GM21528 (cell line): Measurements from ENCODE around the gene MLC1.

Experiments
- ATAC-seq: cut with Tn5 transposase; IDR thresholded peaks from one replicate; pipeline ENCODE4 v1.9.1; 2021; ENCODE audit warnings: mild to moderate bottlenecking, moderate library complexity; ENCODE audit not compliant: unreplicated experiment, low FRiP score

MLC1 gene

DNA sequence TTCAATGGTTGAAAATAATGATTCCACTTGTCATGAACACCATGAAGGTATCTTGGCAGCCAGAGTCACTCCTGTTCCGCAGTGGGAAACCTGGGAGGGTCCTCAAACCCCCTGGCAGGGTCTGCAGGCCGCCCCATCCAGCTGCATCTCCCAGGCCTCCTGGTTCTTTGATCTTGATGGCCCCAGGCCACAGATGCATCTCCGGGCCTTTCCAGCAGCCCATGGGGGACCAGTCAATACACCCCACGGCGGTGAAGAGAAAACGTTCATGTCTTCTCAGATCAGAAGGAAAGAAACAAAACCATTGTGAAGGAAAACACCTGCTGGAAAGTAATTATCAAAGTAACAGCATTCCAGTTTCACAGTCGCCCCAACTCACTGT lies 25.4 kb downstream of the MLC1 start:
- ATAC-seq, result no peak

DNA sequence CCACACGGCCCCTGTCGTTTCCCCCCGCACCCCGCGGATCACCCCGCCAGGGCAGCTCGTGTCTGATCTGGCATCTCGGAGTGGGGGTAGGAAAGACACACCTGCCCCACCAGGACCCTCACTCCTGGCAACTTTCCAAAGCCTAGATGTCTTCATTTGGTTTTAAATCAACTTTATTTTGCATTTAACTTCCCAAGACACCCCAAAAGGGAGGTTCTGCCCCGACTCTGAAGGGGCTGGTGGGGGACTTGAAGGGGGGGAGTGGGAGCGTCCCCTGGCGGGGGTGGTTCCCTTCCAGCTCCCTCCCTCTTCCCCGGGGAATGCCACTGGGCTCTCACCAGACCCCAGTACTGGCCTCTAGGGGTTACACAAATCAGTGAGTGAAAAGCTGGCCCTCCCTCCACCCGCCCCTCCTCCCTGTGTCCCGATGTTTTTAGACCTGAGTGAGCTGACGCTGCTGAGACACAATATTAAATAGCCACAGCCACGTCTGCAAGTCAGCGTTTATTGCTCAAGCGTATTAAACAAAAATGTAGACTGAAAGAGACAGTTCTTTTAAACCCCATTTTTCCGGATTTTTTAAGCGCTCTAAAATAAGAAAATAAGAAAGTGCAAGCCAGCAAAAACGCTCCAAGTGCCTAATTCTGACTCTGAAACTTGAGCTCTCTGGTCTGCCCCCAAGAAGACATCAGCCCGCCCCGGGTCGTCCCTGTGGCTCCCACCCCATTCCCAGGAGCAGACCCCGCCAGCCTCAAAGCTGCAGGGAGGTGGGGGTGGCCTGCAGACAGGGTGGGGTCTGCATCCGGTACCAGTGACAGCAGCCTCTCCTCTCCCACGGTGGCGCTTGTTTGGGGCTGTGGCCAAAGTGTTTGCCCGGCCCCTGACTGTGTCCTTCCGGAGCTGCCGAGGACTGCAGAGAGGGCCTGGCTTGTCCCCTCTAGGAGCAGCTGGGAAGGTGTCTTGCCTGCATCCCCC lies 26.0 kb downstream of the MLC1 start:
- ATAC-seq, result no peak

DNA sequence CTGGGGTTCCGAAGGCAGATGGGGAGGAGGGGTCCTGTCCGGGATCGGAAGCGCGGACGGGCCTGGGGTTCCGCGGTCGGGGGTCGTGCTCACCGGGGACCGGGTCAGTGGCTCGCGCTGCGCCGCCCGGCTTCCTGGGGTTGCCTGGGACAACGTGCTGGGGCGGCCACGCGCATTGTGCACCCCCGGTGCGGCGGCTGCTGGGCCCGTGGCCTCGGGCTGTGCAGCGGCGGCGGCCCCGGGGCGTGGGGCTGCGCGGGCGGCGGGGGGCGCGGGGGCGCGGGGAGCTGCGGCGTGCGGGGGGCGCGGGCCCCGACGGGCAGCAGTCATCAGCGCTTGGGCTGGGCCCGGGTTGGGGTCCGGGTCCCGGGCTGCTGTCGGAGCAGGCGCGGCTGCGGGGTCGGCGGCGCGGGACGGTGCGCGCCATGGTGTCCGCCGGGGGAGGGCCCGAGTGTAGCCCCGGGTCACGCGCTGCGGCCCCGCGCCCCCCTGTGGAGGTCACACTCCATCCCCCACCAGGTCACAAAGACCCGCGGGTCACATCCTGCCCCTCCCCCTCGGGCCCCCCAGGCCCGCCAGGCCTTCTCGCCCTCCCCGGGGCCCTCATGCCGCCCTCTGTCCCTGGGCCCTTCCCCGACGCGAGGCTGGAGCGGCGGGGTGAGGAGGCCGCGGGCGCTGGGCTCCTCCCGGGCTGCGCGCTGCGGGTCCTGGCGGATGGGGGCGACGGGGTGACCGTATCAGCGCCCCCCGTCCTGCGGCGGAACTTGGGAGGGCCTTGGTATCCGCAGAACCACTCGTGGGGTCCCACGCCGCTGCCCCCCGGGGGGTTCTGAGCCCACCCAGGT lies 26.9 kb downstream of the MLC1 start, which contains the start of gene TTLL8:
TTLL8 (minus strand) TSS at position 238 of the 845 bp plus-strand sequence.
- no peak for ATAC-seq

DNA sequence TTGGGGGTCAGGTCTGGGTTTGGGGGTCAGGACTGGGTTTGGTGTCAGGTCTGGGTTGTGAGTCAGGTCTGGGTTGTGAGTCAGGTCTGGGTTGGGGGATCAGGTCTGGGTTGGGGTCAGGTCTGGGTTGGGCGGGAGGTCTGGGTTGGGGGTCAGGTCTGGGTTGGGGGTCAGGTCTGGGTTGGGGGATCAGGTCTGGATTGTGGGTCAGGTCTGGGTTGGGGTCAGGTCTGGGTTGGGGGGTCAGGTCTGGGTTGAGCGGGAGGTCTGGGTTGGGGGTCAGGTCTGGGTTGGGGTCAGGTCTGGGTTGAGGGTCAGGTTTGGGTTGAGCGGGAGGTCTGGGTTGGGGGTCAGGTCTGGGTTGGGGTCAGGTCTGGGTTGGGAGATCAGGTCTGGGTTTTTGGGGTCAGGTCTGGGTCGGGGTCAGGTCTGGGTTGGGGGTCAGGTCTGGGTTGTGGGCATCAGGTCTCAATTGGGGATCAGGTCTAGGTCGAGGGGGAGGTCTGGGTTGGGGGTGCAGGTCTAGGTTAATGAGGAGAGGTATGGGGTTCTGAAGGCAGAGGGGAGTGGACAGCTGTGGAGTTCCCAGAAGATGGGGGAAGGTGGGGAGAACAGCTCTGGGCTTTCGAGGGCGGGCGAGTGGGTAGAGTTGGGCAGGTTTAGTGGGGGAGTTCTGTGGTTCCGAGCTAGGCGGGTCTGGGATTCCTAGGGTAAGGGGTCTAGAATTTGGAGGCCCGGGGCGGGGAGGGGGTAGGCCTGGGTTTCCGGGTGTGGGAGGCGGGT lies 27.8 kb downstream of the MLC1 start:
- ATAC-seq, result no peak

DNA sequence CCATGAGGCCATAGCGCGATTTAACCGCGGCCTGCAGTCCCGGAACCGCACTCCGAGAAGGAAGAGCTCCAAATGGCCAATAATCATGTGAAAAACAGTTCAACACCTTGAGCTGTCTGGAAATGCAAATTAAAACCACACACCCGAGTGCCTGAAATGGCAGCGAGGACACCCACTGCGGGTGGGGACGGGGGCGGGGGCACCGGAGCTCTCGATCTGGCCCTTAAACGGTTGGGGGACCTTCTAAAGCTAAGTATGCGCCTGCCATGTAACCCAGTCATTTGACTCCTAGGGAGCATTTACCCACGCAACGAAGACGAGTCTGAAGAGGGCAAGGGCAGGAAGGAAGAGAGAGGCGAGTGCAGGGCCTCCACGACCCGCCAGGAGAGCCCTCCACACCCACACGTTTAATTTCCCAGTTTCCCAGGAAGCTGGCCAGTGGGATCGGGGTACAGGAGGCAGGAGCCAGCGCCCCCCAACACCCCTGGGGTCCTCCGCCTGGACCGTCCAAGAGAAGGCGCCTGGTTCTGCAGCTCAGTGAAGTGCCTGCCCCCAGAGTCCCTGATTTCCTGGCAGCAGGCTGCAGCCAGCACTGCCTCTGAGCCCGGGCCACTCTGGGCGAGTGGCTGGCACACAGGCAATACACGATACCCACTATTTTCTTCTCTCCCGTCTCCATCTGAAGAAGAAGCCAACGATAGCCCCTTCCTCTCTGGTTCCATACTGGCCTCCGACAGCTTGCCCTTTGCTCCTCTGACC lies 28.8 kb downstream of the MLC1 start:
- no peak for ATAC-seq

DNA sequence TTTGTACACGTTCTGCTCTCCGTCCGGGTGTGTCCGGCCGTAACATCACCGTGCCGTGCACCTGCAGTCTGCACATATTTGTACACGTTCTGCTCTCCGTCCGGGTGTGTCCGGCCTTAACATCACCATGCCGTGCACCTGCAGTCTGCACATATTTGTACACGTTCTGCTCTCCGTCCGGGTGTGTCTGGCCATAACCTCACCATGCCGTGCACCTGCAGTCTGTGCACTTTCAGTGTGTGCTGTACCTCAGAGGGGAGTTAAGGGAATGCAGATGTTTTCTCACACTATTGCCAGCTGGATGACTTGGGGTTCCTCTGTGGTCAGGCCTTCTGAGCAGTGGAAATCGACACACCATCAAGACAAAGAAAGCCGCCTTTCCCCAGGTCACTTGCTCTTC lies 31.4 kb downstream of the MLC1 start:
- no peak for ATAC-seq

DNA sequence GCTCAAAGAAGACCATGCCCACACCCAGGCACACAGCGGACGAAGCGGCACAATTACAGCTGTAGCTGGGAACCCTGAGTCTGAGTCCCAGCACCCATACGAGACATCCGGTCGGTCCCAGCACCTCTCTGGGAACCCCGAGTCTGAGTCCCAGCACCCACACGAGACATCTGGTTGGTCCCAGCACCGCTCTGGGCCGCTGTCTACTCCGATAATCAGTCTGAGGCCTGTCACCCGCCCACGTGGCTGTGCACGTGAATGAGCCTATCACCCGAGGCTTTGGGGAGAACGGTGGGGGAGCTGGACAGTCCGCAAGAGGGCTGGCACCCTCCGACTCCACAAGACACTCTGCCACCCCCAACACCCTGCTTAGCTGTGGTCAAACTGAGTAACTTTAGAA lies 33.3 kb downstream of the MLC1 start:
- ATAC-seq, result no peak

DNA sequence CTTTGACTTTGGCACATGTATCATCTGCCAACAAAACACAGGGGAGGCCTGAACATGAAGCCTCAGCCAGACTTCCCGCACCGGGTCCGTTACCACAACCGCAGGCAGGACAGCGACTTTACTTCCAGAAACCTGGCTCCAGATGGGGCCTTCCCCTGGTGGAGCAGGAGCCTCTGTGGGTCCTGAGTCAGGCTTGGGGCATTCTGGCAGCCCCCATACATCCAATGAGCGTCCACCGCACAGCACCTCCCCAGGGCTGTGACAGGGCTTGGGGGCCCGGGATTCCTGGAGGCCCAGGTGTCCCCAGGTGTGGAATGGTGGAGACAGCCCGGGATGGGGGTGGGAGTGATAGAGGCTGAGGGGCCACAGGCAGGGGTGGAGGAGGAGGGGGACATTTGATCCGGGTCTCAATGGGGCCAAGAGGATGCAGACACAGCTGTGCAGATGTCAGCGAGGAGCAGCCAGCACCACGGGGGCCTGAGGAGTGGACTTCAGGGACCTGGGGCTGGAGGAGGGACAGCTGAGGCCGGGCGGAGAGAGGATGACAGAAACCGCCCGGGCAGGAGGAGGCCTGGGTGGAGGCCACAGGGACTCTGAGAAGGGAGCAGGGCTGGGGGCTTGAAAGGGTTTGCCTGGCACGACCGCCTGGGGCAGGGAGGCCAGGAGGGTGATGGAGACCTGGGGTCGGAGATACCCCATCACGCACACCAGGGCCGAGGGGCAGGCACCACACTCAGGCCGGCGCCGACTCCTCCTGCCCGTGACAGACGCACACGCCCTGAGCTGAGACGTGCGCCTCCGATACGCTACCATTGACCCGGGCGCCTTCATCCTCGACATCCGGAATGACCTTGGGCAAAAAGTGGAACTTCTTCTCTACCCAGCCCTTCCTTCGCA lies 35.7 kb downstream of the MLC1 start:
- ATAC-seq, result no peak

DNA sequence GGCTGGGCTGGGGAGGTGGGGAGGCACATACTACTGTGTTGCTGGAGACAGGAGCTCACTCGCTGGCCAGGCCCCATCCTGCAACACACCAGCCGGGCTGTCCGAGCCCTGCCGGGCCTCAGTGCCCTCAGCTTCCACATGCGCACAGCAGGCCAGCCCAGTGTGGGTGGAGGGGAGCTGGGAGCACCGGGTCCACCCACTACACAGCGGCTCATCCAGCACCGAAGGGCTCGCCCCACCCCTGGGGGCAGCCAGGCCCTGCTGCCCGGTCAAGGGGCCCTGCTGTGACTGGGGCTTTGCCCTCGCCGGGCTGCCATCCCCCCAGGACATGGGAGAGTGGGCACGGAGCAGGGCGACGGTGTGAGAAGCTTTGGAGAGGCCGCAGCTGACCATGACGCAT lies 36.4 kb downstream of the MLC1 start:
- ATAC-seq, result no peak

DNA sequence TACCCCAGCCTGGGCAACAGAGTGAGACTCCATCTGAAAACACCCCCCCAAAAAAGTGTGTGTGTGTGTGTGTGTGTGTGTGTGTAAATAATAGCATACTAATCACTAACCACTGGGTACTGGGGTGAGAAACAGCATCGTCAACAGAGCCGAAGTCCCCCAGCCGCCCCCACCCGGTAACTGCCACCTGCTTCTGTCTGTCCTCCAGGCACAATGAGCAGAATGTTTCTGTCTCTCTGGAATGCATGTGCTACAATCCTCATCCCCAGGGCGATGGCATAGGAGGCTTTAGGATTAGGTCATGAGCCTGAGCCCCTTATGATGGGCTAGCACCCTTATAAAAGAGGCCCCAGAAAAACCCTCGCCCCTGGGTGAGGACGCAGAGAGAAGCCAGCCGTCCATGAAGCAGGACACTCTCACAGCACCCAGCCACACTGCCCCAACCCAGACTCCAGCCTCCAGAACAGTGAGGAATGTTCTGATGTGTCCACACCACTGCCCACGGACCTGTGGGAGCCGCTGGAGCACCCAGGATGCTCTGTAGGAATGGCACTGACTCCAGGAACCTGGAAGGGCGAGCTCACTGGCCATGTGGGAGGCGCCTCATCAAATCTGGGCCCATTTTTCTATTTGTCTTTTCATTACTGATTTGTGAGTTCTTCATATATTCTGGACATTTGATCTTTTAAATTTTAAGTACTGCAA lies 37.0 kb downstream of the MLC1 start:
- no peak for ATAC-seq

DNA sequence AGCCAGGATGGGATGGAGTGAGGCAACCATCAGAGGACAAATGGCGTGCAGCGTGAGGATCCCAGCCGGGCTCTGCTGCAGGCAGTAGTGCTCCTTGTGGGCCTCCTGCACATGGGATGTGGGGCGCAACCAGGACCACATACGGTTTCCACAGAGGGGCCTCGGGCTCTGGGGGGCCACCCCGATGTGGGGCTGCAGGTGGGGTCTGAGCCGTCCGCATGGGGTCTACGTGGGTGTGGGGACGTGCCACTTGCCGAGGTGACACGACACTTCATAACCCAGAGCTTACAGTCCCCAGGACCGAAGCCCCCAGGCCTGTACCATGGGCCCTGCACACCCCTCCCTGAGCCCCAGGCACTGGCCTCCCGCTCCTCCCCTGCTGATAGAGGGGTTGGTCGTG lies 37.9 kb downstream of the MLC1 start:
- no peak for ATAC-seq

DNA sequence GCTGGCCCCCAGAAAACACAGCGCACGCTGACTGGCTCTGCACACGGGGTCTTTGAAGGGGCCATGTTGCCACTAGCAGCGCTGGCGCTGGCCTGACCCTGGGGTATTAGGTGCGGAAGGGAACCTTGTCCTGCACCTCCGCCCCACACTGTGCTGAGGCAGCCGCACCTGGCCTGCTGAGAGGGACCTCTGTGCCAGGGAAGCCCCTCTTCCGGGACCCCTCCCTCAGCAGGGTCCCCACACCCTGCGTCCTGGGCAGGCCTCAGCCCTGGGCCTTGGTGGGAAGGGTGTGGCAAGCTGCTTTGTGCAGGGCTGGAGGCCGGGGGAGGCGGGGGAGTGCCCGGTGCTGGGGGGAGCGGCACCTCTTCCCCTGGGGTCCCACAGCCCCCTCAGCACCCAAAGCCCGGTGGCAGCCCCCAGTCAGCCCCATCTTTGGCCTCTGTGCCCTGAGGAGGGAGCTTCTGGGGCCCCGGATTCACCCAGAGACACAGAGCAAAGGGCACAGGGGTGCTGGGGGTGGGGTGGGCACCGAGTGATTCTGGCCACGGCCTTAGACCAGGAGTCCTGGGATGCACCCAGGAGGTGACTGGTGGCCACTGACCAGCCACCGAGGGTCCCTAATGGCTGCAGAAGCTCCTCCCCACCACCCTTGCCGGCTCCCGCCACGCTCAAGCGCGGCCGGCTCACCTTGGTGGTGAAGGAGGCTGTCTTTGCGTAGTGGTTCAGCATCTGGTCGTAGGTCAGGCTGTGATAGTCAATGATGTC lies 38.6 kb downstream of the MLC1 start:
- ATAC-seq, result no peak

DNA sequence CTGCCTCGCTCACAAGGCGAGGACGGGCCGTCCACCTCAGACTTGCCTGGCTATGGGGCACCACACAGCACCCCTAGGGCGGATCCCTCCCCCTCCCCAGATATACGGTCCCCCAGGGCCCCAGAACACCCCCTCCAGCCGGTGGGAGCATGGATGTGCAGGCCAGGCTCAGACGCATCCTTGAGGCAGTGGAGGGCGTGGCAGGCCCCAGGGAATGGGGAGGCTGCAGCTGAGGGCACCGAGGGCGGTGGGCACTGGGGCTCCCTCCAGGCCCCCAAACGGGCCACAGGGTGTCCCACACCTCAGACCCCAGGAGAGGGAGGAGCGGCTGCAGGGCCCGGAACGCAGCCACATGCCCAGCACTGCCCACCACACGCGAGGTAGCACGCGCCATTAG lies 39.2 kb downstream of the MLC1 start:
- no peak for ATAC-seq

DNA sequence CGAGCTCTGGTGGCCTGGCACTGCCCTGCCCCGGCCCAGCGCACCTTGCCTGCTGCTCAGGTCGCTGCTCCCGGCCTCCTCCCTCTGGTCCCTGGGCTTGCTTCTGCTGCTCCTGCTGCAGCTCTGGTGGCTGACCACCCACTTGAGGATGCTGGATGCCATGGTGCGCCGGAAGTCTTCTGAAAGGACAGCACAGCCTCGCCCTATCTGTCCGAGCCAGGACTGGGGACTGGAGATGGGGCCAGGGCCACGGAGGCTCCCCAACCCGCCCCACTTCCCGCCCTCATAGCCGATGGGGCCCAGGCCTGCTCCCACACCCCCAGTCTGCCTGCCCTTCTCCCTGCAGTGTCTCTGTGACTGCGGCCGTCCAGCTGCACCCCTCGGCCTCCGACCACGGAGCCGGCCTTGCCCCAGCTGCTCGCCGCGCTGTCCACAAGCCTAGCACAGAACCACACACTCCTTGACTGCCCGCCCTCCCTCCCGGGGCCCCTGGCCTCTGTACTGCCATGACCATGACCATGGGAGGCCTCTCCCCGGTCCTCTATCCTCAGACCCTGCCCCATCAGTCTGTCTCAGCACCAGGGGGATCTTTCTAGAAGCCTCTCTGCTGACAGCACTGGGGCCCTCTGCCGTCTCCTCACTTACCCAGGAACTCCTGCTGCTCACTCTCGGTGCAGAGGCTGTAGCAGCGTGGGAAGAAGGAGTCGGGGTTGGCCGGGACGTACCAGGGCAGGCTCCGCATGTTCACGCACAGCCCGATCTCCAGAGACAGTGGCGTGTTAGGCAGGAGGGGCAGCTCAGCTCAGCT lies 39.8 kb downstream of the MLC1 start:
- ATAC-seq, result no peak

DNA sequence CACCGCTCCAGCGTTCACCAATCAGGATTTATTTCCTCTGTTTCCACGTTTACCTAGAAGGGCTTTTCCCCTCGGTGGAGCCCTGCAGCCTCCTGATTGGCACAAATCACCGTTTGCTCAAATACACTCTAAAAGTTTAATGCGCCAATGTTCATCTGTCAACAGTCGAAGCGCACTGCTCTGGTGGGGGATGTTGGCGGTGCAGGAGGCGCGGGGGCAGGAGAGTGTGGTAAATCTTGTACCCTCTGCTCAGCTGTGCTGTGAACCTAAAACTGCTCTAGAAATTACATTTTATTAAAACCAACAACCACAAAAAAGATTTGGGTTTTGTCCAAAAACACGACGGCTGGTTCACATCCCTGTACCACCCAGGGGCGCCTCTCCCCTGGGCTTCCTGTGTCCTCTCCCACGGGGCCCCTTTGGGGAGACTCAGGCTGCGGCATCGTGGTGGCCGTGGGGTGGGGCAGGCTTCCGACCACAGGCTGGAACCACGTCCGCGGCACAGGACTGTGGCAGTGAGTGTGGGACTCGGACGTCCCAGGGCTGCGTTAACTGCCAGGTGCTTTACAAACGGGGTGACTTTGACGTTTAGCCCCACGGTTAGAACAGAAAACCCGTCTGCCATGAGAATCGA lies 40.6 kb downstream of the MLC1 start:
- no peak for ATAC-seq

DNA sequence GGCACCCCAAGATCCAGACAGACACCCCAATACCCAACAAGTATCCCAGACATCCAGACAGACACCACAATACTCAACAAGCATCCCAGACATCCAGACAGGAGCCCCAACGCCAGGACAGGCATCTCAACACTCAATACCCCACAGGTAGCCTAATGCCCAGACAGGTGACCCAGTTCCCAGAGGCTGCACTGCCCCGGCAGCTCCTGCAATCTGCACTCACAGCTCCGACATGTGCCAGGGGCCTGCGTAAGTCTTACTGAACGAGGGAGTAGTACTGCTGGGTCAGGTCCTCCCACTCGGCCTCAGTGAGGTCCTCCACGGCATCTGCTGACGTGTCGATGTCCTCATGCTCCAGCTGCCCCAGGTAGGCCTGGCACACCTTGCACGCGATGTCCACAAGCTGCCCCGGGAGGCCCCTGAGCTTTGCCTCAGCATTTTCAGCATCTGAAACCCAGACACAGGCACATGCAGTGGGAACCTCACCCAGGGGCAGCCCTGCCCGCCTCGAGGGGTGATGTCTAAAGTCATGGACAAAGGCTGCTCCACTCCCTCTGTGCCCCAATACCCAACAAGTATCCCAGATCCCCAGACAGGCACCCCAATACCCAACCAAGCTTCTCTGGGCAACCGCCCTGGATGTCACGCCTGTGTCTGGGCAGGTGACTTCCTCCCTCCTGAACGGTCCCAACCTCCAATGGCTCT lies 43.7 kb downstream of the MLC1 start:
- no peak for ATAC-seq
